HG02981 (cell line): ENCODE measurements around the gene TRAPPC10.
"Not testable (repeated sequence)": the region's sequence is repeated elsewhere in the genome, so short reads cannot be mapped to it uniquely, and the experiment has no call there.

ENCODE experiments used
- ATAC-seq: cut with Tn5 transposase; IDR thresholded peaks from one replicate; pipeline ENCODE4 v1.9.1; 2021; ENCODE audit warnings: mild to moderate bottlenecking, moderate library complexity; ENCODE audit not compliant: unreplicated experiment

The TRAPPC10 gene

DNA sequence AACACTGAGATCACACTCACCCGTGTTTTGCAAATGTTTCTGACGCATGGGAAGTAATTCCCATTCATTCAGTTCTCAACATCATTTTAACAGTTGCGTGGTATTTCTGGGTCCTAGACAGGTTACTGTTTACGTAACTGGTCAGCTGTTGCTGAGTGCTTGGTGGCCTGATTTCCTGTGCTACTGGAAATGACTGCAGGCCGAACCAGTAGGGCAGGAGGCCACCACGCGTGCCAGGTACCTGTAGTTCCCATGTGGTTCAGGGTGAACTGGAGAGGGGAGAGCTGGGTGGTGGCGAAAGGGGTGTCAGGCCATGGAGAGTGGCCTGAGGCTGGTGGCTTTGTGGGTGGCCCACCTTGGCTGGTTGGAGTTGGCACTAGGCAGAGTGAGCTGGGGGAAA, 122.6 kb downstream of the TRAPPC10 start:
- not testable (repeated sequence) for ATAC-seq

DNA sequence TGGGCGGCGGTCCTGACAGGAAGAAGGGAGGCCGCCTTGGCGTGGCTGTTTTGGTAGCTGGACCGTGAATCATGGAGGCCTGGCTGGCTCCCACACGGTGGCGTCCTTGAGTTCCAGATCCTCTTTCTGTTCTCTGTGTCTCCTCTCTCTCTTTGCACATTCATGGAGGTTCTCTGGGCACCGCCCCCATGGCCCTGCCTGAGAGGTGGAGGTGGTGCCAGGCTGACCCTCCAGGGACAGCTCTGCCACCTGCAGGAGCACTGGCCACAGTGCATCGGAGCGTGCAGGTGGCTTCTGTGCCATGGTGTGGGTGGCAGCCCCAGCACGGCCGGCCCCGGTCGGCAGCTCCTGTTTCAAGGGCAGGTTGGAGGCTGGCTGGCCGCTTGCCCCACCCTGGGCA, 125.9 kb downstream of the TRAPPC10 start:
- ATAC-seq, result not testable (repeated sequence)

DNA sequence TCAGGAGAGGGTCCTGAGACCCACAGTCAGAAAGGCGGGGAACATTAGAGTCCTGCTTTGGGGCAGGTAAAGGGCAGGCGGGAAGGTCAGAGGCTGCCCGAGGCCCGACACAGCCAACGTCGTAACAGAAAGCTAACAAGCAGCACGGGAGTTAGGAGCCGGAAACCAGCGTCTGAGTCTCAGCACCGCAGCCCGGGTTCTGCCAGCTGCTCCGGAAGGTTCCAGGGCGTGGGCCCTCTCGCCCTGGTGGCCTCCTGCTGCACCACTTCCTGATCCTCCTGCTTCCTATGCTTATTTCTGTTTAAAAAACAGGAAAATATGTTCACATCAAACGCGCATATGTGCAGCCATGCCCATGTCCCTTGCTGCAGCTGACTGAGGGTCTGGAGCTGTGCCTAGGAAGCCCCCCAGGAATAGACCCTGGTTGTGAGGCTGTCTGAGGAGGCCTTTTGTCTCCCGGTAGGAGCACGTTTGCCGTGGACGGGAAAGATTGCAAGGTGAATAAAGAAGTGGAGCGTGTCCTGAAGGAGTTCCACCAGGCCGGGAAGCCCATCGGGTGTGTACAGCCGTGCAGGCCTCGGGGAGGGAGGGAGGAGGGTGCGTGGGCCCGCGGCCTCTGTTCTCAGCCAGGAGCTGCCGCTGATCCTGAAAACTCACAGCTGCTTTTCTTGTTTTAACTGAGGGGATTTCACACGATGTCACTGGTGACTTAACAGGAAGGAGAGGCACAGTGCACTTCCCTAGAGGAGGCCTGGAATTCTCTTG, 127.9 kb downstream of the TRAPPC10 start:
- ATAC-seq, result not testable (repeated sequence)

DNA sequence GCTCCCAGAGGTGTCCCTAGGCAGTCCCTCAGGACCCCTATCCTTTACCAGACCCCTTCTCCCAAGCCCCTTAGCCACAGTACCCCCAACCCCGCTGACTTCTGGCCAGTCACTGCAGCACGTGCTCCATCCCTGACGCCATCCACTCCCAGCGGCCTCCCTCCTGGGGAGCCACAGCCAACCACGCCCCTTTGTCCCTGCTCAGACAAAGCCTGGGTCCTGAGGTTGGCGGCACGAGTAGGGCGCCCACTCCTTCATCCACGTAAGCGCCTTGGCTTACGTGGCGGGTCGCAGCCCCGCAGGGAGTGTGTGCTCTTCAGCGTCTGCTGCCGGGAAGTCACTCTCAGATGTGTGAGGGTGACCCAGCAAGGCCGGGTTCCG, 128.4 kb downstream of the TRAPPC10 start:
- ATAC-seq, result not testable (repeated sequence)

DNA sequence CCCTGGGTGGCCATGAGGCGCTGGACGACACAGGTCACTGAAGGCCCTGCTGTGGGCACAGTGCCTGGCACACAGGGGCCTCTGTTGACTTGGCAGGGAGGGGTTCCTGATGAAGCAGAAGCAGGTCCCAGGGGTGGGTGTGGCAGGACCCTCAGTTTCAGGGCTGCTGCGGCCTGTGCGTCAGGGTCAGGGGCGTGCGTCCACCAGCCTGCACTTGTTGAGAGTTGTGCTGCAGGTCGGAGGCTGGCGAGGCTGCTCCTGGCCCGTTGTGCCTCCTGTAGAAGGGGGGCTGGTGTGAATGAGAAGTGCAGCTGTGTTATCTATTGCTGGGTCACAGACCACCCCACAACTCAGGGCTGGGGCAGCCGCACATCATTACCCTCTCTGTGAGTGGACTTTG, 130.4 kb downstream of the TRAPPC10 start:
- ATAC-seq, result not testable (repeated sequence)

DNA sequence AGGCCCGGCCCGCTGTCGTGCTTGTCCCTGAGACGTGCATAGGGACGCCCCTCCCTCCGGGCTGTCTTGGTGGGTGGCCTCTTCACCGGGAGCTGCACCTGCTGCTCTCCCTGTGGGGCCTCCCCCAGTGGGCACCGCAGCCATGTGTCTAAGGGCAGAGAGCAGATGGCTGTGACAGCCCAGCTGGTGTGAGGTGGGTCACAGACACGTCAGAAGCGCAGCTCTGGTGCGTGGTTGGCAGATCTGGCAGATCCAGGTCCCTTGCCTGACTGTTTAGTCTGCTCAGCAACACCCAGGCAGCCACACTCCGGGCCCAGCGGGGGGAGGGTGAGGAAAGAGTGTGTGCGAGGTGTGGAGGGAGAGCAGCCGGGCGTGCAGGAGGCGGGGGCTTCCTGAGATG, 131.3 kb downstream of the TRAPPC10 start:
- not testable (repeated sequence) for ATAC-seq

DNA sequence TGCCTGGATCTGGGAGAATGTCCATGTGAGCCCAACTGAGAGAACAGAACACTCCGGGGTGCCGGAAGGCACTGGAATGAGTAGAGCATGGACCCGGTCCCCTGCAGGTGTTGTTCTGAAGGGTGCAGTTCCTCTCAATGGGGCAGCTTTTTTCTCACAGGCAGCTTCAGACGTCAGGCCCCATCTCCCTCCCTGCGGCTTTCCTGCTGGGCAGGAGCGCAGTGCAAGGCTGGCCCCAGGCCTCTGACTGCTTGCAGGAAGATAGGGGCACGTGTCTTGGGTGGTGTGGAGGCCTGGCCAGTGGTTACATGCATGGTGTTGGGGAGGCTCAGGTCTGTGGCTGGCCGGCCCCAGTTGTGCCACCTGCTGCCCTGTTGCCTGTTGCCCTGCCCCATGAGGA, 131.9 kb downstream of the TRAPPC10 start:
- ATAC-seq, result not testable (repeated sequence)

DNA sequence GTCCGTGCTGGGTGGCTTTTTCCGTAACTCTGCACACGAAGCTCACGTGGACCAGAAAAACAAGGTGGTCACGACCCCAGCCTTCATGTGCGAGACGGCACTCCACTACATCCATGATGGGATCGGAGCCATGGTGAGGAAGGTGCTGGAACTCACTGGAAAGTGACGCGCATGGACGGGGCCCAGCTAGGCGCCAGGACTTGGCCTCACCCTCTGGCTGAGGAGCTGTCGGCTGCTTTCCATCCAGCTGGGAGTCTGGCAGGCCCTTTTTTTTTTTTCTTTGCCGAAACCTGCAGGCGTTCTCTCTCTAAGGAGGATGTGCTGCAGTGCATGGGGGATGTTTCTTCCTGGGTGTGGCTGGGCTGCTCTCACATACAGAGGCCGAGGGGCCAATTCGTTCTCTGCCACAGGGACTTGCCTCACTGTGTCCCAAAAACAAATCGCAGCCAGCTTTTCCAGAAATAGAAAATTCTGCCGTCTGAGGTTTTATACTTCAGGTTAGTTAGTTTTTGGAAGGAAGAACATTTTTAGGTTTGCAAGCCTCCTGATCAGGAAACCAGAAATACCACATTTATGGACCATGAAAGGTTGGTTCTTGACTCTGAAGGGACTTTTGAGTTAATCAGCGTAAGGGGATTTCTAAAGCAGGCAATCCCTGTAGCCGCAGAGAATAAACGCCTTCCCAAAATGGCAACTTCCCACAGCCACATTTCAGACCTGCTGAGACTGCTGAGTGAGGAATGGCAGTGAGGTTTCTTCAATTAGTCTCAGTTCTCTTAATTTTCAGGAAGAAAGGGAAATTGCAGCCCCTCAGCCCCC, 132.9 kb downstream of the TRAPPC10 start:
- not testable (repeated sequence) for ATAC-seq

DNA sequence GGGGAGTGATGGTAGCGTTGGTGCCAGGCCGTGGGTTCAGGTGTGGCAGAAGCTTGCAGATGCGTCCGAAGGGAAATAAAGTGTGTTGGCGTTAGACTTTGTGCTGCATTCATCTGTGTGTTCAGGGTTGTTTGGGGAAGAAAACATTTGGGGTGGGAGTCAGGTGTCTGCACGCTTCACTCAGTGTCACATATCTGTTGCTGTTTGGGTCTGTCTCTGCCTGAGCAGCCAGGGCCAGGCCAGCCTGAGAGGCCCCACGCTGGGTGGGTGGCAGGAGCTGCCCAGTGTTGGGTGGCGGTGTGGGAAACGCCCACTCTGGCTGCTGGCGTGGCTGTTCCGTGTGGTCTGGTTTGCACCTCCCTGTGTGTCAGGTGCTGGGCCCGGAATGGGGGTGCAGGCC, 133.5 kb downstream of the TRAPPC10 start:
- not testable (repeated sequence) for ATAC-seq

DNA sequence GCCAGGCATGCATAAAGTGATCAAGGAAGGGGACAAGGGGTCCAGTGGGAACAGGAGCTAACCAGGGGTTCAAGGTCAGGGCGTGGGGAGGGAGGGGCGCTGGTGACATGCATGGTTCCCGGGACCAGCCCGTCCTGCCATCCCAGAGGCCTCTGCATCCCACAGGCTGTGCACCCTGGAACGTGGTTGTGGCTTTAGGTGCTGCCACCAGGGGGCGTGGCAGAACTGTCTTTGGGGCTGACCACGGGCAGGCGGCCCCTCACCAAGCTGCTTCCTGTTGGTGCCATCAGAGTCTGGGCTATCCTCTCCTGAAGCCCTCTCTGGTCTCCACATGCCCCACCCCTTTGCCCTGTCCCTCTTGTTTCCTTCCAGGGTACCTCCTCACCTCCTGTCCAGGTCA, 135.0 kb downstream of the TRAPPC10 start:
- not testable (repeated sequence) for ATAC-seq

DNA sequence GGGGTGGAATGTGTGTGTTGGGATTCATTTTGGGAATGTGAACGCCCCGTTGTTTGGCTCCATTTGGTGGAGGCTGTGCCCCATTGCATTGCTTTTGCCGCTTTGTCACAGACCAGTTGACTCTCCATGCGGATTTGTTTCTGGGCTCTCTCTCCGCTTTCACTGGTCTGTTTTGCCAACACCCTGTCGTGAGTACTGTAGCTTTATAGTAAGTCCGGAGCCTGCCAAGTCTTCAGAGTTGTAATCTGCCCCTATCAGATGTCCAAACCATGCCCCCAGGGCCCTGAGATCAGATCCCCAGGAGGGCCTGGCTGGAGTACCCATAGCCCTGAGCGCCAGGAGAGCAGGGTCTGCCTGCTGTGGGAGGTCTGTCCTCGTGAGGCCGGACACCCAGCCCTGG, 138.1 kb downstream of the TRAPPC10 start:
- ATAC-seq, result not testable (repeated sequence)

DNA sequence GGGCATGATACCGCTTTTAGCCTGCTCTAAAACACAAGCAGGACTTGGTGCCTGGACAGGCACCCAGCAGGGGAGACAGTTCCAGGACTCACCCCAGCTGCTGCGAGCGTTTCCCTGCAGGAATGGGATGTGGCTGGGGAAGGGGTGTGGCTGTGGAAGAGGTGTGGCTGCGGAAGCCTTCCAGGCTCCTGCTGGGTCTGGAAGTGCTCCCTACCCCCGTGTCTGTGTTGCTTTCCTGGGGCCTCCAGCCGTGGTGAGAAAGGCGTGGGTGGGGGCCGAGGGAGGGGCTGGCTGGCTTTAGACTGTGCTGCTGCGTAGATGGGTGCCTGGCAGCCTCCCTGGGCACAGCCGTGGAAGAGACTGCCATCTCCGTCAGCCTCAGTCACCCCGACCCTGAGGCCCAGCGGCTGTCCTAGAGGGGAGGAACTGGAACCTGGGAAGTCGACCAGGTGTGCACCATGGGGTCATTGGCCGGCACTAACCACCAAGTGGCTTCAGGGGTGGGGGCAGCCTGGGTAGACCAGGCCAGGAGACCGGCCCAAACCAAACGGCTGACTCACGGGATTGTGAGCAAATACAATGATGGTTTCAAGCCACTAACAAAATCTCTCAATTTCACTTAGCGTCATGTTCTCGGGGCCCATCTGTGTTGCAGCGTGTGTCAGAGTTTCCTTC, 141.2 kb downstream of the TRAPPC10 start:
- not testable (repeated sequence) for ATAC-seq

DNA sequence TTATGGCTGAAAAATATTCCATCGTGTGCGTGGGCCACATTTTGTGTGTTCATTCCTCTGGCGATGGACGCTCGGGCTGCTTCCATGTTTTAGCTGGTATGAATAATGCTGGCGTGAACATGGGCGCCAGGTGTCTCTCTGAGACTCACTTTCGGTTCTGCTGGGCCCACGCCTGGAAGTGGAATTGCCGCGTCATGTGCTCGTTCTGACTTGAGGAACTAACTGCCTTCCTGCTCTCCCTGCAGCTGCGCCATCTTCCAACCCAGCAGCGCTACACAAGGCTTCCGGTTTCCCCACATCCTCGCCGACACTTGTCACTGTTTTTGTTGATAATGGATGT, 141.8 kb downstream of the TRAPPC10 start:
- ATAC-seq, result not testable (repeated sequence)

DNA sequence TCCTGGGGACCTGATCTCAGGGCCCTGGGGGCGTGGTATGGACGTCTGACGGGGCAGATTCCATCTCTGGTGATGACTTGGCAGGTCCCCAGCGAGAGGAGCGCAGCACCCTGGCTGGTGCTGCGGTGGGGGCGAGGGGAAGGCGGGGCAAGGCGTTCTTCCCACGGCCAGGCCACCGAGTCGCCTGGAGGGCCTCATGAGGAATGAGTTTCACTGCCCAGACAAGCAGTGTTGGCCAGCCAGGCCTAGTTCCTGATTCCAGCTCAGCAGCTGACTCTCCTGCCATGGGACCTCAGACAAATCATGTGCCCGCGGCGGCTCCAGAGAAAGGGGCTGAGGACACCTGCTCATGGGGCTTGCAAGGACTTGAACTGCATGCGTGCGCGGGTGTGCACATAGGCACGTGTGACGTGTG, 142.7 kb downstream of the TRAPPC10 start:
- ATAC-seq, result peak; percentile 20

DNA sequence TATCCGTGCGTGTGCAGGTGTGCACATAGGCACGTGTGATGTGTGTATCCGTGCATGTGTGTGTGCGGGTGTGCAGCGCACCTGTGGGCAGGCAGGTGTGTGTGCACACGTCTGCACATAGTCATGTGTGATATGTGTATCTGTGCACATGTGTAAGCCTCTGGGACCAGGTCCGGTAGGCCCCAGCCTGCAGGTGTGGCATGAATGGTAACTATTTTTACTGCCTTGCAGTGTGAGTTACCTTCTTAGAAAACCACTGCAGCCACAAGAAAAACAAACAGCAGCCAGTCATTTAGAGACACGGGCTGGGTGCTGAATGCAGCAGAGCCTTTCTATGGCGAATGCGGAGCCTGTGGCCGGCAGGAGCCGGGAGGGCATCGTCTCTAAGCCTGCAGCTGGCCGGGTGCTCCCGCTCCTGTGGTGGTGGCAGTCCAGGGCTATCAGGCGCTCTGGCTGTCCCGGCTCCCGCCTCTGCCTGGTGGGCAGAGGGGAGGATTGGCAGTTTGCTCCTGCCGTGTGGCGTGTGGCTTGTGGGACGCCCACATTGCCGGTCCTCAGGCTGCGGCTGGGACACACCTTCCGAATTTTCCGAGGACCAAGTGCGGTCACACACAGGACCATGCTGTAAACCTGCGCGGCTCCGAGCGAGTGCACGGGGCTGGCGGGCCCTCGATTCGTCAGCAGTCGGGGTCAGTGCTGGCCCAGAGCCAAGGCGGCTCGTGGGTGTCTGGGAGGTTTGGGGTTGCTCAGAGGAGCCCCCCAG, 143.3 kb downstream of the TRAPPC10 start:
- peak; percentile 32 for ATAC-seq

DNA sequence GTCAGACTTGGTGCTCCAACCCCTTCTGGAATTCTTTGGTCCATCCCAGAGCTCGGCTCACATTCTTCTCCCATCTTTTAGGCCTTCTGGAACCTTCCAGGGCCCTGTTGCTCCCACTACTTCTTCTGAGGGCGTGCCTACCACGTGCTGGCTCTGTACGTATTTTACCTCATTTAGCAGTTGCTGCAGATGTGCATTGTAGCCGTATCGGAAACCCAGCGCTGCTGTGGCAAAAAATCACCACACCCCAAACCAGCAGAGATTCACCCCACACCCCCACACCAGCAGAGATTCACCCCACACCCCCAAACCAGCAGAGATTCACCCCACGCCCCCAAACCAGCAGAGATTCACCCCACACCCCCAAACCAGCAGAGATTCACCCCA, 143.9 kb downstream of the TRAPPC10 start:
- not testable (repeated sequence) for ATAC-seq
